Esophagus (tissue), 2 donors: ENCODE data around the gene PTGIS. TPM values are rescaled to one million over a fixed set of nuclear protein-coding genes. Genes with fewer than 3 reads are reported as not detected.

Experiments used
- H3K27ac ChIP-seq, 2 donors: one replicate each; pipeline ENCODE4 v1.5.1; 2013; ENCODE audit warnings: low read depth in 2 of 2, mild to moderate bottlenecking in 2 of 2, inconsistent platforms in 1 of 2, low read length in 1 of 2, moderate library complexity in 1 of 2
- H3K27me3 ChIP-seq, 2 donors: one replicate each; pipeline ENCODE4 v1.6.1; 2013; ENCODE audit warnings: low read length in 2 of 2, control low read depth in 1 of 2, mild to moderate bottlenecking in 1 of 2; ENCODE audit not compliant: insufficient read depth in 2 of 2, control insufficient read depth in 1 of 2
- H3K36me3 ChIP-seq, 2 donors: one replicate each; pipeline ENCODE4 v1.6.1; 2013; ENCODE audit warnings: low read length in 1 of 2; ENCODE audit not compliant: control insufficient read depth in 2 of 2, insufficient read depth in 2 of 2
- H3K4me1 ChIP-seq, 2 donors: one replicate each; pipeline ENCODE4 v1.6.1; 2013; ENCODE audit warnings: low read length in 1 of 2; ENCODE audit not compliant: control insufficient read depth in 2 of 2, insufficient read depth in 2 of 2
- H3K4me3 ChIP-seq, 2 donors: one replicate each; pipeline ENCODE4 v1.5.1; 2013; ENCODE audit warnings: low read length in 2 of 2, mild to moderate bottlenecking in 2 of 2, low read depth in 1 of 2, moderate library complexity in 1 of 2
- H3K9me3 ChIP-seq, 2 donors: one replicate each; pipeline ENCODE4 v1.6.1; 2013; ENCODE audit warnings: mild to moderate bottlenecking in 2 of 2, low read depth in 1 of 2, low read length in 1 of 2, moderate library complexity in 1 of 2; ENCODE audit not compliant: control insufficient read depth in 2 of 2, insufficient read depth in 1 of 2
- WGBS, 2 donors: extraction: QIAGEN DNeasy Blood & Tissue Kit; methylation state at CpG; one replicate each; pipeline ENCODE4 v1.1.7; 2013; 5-methylcytosine and 5-hydroxymethylcytosine counted together
- polyA plus RNA-seq, 2 donors: library from polyadenylated mRNA; stranded (reverse); fragments of 200-250 nt; gene quantifications; one replicate each; pipeline ENCODE4 v1.2.3, GENCODE V29; 2013
- donor health status: healthy with polysubstance abuse.
- donor health status: Bipolar disorder and iron deficiency.

The PTGIS gene
- polyA plus RNA-seq, 2 donors, result 3.5 to 6.1 TPM

DNA sequence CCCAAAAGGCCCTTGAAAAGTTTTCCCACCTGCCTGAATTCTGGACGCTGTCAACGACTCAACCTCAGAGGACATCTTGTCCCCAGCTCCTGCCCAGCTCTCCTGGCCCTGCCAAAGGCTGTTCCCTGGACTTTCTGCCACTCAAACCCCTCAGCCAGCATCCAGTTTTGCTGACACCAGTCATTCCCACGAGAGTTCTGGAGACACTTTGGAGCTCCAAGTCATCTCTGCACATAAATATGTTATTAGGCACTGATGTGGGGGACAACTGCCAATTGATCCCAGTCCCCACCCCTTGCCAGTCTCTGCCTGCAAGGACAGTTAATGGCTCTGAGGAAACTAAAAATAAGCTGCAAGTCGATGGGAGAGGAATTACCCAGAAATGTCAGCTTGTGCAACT lies 46.6 kb downstream of the PTGIS start:
- no peak overlapping the region for H3K4me3 ChIP-seq
- 74 to 76% methylated on average over 4 of the region's 4 CpGs for WGBS, 2 donors
- no peak overlapping the region for H3K27ac ChIP-seq

DNA sequence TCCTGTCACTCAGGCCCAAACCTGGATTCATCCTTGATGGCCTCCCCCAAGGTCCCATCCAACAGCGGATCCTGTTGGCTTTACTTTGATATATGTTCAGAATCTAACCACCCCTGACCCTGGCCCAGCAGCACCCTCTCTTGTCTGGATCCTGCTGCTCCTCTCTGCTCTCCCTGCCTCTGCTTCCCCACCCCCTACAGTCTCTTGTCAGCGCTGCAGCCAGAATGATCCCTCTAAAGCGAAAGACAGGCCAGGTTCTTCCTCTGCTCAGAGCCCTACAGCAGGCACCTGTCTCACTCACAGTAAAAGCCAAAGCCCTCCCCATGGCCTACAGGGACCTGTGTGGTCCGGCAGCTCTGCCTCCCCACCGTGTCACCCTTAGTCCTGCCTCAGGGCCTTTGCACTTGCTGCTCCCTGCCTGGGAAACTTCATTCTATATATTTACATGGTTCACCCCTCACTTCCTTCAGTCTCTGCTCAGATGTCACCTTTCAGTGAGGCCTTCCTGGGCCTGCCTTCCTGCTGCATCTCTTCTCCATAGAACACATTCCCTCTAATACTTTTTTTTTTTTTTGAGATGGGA lies 48.1 kb downstream of the PTGIS start:
- no peak overlapping the region for H3K27ac ChIP-seq
- 88% methylated on average over 5 of the region's 5 CpGs for WGBS, 2 donors

More for the DNA sequence above, 46.6 kb downstream of the PTGIS start:
- Histone ChIP-seq H3K27me3 (no peaks in the 10 kb centered on the region), H3K4me1 (peaks cover 0 to 2% of the 10 kb centered on the region in 2 donors), H3K36me3 (no peaks in the 10 kb centered on the region), H3K9me3 (peaks cover 3% of the 10 kb centered on the region in 2 donors)

DNA sequence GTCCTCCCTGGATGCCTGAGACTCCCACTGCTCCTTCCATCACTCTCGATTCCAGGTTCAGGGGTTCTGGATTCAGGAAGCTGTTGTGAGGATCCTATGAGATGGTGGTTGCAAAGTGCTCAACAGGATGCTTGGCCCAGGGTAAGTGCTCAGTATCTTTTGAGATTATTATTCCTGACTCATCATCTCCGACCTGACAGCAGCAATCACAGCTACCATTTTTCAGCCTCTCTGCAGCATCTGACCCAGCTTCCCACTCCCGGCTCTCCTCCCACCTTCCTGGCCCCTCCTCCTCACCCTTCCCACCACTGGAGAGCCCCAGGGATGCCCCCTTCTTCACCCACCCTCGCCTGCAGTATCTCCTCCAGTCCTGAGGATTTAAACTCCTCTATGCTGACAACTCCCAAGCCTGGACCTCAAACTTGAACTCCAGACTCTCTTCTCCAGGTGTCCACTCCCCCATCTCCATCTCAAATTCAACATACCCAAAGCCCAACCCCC lies 48.7 kb downstream of the PTGIS start:
- 59 to 64% methylated on average over 4 of the region's 4 CpGs for WGBS, 2 donors
- H3K9me3 ChIP-seq, result peaks cover 0 to 3% of the 10 kb centered on the region in 2 donors
- no peak overlapping the region for H3K27ac ChIP-seq
- no peak overlapping the region for H3K4me3 ChIP-seq
- H3K36me3 ChIP-seq, result no peaks in the 10 kb centered on the region
- no peaks in the 10 kb centered on the region for H3K27me3 ChIP-seq
- peaks cover 0 to 2% of the 10 kb centered on the region in 2 donors for H3K4me1 ChIP-seq

More for the DNA sequence above, 48.1 kb downstream of the PTGIS start:
- no peaks in the 10 kb centered on the region for H3K36me3 ChIP-seq
- H3K4me1 ChIP-seq, result peaks cover 0 to 2% of the 10 kb centered on the region in 2 donors
- H3K9me3 ChIP-seq, result peaks cover 0 to 3% of the 10 kb centered on the region in 2 donors
- H3K4me3 ChIP-seq, result no peak overlapping the region
- H3K27me3 ChIP-seq, result no peaks in the 10 kb centered on the region

DNA sequence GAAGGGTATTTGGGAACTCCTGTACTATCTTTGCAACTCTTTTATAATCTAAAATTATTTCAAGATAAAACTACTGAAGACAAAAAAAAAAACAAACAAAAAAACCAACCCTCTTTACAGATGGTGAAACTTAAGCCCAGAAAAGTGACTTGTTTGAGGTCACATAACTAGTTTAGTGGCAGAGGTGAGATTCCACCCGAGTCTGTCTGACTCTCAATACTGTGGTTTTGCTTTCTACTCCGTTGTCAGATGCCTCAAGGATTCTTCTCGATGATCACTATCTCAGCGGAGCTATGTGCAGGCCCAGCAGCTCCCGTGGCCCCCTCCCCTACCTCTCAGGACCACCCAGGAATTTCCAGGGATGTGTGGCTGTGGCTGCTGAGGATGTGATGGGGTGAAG lies 49.4 kb downstream of the PTGIS start:
- H3K4me1 ChIP-seq, result peaks cover 0 to 2% of the 10 kb centered on the region in 2 donors
- H3K9me3 ChIP-seq, result no peaks in the 10 kb centered on the region
- no peaks in the 10 kb centered on the region for H3K36me3 ChIP-seq
- H3K4me3 ChIP-seq, result no peak overlapping the region
- no peaks in the 10 kb centered on the region for H3K27me3 ChIP-seq
- no peak overlapping the region for H3K27ac ChIP-seq
- 57 to 64% methylated on average over 5 of the region's 5 CpGs for WGBS, 2 donors

DNA sequence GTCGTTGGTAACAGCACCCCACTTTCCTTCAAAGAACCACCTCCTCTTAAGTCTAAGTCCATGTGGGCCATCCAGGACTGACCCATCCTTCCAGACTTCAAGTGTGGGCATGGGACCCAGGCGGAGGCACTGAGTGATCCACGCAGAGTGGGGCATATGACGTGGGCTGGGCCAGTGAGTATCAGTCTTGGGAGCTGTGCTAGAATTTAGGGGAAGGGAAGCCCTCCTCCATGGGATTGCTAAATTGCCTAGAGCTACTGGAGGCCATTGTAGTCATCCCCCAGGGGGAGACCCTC lies 50.2 kb downstream of the PTGIS start:
- Histone ChIP-seq H3K27ac (no peak overlapping the region), H3K9me3 (no peaks in the 10 kb centered on the region), H3K36me3 (no peaks in the 10 kb centered on the region), H3K27me3 (no peaks in the 10 kb centered on the region), H3K4me1 (peaks cover 0 to 2% of the 10 kb centered on the region in 2 donors), H3K4me3 (no peak overlapping the region)
- WGBS, 2 donors, result 83 to 89% methylated on average over 4 of the region's 4 CpGs

DNA sequence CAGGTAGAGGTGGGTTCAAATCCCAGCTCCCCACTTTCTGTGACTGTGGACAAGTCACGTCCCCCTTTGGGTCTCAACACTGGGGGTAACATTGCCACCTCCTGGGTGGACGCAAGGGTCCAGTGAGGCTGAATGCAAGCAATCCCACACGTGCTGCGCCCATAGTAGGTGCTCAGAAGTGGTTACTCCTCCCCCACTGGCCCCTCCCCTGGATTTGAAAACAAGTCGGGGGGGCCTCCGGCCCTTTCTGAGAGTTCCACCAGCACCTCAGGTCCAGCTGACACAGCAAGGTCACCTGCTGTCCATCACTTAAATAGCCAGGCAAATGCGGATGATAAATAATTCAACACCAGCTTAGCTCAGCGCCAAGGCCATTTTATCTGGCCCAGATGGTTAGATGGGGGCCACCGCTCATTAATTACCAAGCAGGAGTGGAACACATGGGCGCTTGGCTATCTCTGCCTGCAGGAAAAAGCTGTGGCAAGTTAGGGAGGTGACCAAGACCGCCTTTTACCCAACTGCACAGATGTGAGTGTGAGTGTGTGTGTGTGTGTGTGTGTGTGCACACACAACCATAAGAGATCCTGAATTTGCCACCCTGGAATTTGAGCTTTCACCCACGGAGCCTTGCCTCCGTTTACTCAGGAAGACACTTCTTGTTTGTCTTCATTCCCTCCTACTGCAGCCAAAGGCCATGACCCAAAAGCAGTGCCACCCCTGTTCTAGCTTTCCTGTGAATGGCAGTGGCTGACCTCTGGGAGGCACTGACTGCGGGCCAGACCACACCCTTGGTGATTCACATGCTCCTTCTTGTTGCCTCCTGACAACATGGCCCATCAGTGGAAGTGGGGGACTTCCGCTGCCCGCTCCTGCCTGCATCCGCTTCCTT lies 50.8 kb downstream of the PTGIS start:
- WGBS, 2 donors, result 72 to 77% methylated on average over 17 of the region's 17 CpGs
- Histone ChIP-seq H3K4me3 (no peak overlapping the region), H3K27me3 (no peaks in the 10 kb centered on the region), H3K36me3 (no peaks in the 10 kb centered on the region), H3K4me1 (peaks cover 0 to 2% of the 10 kb centered on the region in 2 donors), H3K27ac (no peak overlapping the region), H3K9me3 (no peaks in the 10 kb centered on the region)

DNA sequence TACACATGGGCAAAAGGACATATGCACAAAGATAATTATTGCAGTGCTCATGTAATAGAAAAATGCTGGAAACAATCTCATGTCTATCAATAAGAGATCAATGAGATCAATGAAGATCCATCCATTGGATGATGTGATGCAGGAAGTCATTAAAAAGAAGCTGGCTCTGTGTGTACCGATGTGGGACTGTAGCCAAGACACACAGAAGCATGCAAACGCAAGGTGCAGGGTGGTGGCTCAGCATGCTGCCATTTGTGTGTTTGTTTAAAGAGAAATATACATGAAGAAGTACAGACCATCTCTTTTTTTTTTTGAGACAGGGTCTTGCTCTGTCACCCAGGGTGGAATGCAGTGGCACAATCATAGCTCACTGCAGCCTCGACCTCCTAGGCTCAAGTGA lies 52.4 kb downstream of the PTGIS start:
- no peaks in the 10 kb centered on the region for H3K36me3 ChIP-seq
- no peak overlapping the region for H3K4me3 ChIP-seq
- no peak overlapping the region for H3K27ac ChIP-seq
- 37 to 38% methylated on average over 3 of the region's 3 CpGs for WGBS, 2 donors
- no peaks in the 10 kb centered on the region for H3K27me3 ChIP-seq
- no peaks in the 10 kb centered on the region for H3K9me3 ChIP-seq
- H3K4me1 ChIP-seq, result peaks cover 0 to 2% of the 10 kb centered on the region in 2 donors

DNA sequence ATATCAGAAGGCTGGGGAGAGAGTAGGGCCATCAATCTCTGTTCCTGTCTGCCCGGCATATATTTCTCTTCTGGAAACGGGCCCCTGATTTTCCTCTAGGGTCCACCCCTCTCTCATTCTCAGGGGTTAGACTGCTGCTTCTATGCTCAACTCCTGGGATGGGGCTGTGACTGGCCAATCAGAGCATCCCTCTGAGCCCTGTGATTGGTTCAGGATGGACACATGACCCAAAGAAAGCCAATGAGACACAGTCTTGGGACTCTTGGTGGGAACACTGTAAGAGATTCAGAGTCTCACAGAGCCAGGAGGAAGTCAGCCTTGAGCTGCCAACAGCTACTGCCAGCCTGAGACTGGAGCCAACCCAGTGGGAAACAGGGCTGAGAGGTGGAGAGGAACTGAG lies 54.4 kb downstream of the PTGIS start:
- H3K4me1 ChIP-seq, result peaks cover 0 to 2% of the 10 kb centered on the region in 2 donors
- no peaks in the 10 kb centered on the region for H3K9me3 ChIP-seq
- no peak overlapping the region for H3K4me3 ChIP-seq
- H3K27me3 ChIP-seq, result no peaks in the 10 kb centered on the region
- H3K36me3 ChIP-seq, result no peaks in the 10 kb centered on the region
- 78 to 87% methylated on average over 2 of the region's 2 CpGs for WGBS, 2 donors
- H3K27ac ChIP-seq, result no peak overlapping the region

DNA sequence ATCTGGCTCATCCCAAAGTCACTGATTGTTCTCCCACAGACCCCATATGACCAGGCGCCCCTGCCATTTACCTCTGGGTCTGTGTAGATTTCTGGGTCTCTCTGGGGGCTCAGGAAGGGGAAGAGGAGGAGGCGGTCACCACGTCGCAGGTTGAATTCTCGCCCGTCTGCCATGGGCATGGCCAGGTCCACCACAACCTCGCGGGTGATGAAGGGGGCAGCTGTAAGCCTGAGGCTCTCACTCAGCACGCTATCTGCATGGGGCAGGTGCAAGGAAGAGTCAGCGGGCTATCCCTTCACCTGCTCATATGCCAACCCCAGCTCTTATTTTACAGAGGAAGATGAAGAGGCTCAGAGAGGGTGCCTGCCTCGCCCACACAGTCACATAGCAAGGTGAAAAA lies 54.9 kb downstream of the PTGIS start:
- H3K36me3 ChIP-seq, result no peaks in the 10 kb centered on the region
- no peak overlapping the region for H3K4me3 ChIP-seq
- H3K27ac ChIP-seq, result no peak overlapping the region
- peaks cover 2% of the 10 kb centered on the region in 2 donors for H3K4me1 ChIP-seq
- H3K27me3 ChIP-seq, result no peaks in the 10 kb centered on the region
- WGBS, 2 donors, result 88 to 90% methylated on average over 11 of the region's 11 CpGs
- H3K9me3 ChIP-seq, result no peaks in the 10 kb centered on the region
